GM19328 (cell line): ENCODE measurements around the gene KCND2.

Source experiments
- ATAC-seq: cut with Tn5 transposase; IDR thresholded peaks from one replicate; pipeline ENCODE4 v1.9.1; 2021; ENCODE audit warnings: mild to moderate bottlenecking, moderate library complexity; ENCODE audit not compliant: unreplicated experiment

KCND2 gene

DNA sequence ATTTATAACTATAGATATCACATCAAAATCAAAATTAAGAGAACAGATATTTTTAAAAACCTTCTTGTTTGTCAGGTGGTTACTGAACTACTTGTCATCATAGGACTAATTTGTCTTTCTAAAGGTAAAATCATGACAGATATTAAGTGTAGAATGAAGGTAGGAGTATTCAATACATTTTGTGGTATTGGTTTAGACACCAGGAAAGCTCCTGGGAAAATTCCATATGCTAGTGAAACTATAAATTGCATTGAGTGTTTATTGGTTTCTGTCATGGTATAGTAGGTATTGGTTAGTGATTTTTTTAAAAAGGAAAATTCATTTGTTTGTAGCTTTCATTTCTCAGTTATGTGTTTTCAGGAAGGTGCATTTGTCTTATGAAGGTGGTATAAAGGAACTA is 132.7 kb downstream of the KCND2 start:
- ATAC-seq: no peak

DNA sequence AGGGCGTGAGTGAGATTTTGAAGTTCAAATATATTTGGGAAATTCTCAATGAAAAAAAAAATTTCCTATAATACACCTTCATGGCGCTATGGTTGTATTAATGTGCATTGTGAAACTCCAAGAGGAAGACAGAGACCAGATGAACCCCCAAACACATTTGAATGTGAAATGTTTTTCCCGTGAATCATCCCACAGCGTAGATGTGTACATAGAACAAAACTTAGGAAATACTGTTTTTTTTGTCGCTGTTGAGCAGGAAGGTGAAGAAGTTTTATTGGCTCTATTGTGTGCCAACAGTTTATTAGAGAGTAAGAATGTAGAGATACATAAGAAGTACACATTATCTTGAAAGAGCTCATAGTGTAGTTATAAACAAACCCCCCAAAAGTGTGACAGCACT is 134.0 kb downstream of the KCND2 start:
- ATAC-seq: no peak

DNA sequence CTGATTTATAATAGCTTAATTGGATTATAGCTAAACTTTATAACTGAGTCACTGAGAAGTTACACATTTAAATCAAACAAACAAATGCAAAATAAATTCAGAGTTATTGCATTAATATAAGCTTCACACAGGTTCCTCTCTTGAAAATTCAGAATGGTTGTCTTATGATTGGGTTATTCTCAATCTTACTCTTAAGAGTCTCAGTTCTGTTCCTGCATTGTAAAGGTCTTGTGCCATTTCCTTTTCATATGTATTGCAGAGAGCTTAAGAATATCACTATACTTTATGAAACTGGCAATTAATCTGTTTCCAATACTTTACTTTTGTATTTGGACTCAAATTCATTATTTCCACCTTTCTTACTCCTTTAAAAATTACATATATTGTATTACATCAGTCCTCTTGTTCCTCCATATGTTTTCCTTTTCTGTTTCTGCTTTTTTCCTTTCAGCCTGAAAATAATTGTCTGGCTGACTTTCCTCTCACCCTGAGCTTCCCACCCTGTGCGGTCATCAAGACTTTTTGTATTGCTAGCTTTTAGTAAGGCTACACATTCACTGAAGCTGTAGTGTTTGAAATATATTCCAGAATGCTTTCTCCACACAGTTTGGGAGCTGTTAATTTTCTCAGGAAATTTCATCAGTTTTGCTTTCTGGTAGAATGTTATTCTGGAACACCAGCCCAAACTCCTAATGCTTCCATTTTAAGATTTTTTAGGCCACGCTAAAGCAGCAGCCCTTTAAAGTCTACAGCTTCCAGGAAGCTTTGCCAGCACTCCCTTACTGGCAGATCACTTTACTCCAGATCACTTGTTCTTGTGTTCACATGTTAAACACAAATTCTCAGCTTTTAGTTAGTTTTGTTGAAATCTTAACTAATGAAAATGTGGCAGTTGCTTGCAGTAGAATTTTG is 139.4 kb downstream of the KCND2 start:
- peak; percentile 77 for ATAC-seq

DNA sequence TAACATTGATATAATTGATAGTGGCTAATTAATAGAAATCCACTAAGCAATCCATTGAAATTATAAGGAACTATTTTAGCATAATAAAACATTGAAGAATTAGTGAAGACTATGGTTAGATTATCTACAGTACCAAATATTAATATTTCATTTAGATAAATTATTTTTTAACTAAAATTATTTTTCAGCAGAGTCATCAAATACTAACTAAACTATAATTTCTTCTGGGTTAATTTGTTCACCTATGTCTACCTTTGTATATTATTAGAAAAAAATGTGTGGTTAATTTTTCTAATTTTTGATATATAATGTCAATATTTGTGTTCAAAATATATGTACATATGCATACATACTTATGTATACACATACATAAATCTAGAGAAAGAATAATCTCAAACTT is 140.2 kb downstream of the KCND2 start:
- no peak for ATAC-seq

DNA sequence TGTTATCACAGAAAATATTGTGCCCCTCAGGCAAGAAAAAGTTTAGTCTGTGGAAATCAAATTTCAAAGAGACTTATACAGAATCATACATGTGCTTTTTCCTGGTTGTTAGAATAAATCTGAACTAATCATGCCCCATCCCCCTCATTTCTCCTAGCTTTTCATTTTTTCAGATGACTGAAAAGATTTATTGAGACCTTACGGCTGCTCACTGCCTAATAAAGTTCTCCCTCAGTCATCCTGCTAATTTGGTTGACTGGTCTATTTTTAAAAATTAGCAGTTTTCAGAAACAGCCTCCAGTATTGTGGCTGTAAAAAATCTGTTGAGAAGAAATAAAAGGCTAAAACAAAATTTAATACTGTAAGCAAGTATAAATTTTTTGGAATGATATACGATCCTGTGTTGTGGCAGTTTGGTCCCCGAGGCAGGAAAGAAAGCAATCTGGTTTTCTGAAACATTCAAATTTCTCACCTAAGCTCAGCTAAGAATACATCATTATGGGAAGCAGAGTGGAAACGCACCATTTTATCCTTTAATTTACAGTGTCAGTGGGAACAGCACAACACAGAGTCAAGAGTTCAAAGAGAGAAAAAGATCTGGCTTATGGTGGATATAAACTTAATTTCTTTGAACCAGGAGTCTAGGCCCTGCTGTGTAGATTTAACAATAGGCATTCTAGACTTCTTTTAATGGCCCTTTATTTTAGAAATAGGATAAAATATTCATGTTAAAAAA is 144.4 kb downstream of the KCND2 start:
- no peak for ATAC-seq

DNA sequence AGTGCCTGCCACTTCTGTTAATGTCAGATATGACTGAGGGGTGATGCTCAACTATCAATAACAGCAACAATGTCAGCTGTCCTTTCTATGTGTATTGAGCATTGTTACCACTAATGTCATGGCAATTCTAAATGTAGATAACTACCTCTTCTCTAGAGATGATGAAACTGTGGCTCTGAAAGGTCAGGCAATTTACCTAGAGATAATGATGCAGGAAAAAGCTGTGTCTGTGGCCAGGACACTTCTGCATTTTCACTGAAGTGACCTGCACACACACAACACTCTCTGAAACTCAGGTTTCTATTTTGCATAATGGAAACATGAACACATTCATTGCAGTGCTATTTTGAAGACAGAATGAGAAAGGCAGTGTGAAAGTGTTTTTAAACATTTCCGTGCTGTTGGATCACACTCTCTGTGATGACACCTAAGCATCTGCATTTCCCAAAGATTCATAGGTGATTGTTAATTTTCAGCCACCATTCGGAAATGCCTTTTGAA is 148.2 kb downstream of the KCND2 start:
- ATAC-seq: peak; percentile 97

DNA sequence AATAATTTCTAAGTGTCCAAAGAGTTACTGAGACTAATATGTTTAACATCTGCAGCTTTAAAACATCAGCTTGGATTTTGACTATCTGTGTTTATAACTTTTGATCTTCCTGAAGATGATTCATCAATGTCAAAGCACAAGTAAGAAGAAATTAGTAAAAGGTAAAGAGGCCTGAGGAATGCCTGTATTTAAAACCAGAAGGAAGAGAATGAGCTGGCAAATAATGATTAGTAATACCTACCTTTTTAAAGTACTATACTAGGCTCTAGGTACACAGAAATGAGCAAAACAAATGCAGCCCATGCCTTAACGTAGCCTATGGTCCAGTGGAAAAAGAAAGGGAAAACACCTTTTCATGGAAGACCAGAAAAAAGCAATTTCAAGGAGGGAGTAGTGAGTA is 158.0 kb downstream of the KCND2 start:
- ATAC-seq: no peak

DNA sequence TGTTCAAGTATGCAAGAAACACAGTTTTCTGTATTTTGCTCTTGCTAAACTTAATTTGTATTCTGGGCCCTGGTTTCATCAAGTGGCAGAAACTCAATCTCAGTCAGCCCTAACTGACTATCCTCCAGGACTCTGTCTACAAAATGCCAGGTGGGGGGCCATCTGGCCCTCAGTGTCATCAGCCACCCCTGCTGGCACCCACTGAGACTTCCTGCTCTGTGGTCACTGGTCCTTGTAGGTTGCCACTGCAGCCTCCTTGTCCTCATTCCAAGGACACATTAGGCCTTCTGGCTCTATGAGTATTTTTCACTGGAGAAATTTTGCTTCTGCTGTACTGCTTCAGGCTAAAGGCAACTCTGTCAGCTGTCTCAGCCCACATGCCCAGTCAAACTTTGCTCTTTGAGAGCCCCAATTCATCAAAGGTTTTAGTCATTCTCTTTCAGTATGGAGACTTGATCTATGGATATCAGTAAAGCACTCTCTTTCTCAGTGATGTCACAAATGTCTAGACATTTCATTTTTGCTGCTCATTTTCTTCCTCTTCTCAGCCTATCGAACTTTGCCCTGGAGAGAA is 163.6 kb downstream of the KCND2 start:
- ATAC-seq: no peak

DNA sequence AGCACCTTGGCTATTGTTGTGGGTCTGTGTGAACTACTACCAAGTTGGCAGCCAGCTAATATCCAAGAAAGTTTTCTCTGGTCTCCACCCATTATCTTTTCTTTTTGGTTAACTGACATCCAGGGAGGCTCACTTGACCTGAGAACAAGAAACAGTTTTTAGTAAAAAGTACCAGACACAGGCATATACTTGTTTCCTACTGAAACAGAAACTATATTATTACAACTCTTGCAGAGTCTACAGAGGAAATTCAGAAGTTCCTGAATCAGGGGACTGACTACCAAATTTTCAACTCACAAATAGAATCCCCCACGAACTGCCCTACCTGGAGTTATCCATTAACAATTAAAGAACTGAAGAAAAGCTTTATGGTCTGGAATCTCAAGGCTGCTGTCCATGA is 168.9 kb downstream of the KCND2 start:
- ATAC-seq: peak; percentile 86

DNA sequence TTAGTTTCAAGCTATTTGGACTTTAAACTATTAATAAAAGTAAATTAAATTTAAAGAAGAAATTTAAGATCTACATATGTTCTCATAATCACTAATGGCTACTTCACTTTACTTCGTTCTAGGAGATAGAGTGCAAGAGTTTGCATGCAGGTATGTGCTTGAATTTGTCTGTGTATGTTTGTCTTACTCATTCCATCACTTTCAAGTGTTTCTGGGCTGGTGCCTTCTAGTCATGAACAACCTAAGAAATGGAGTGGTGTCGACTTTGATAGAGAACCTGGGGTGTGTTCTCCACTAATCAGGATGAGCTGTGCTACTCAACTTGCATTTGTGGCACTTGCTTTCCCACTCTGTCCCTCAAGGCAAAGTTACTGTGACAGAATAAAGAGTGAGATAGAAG is 169.9 kb downstream of the KCND2 start:
- no peak for ATAC-seq

DNA sequence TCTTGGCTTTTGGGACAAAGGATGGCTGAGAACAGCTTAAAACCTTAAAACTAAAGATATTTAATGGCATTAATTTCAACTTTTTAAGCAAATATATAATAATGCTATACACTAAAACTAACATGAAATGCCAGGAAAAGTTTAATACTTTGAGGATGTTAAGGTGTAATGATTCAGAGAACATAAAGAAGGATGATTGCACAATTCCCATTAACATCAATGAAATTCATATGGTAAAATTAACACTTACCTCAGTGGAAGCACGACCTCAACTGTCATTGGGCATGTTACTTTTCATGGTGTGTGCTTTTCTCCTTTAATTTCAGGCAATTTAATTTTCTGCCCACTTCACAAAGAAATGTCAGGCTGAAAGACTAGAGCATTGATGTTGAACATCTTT is 171.7 kb downstream of the KCND2 start:
- no peak for ATAC-seq

DNA sequence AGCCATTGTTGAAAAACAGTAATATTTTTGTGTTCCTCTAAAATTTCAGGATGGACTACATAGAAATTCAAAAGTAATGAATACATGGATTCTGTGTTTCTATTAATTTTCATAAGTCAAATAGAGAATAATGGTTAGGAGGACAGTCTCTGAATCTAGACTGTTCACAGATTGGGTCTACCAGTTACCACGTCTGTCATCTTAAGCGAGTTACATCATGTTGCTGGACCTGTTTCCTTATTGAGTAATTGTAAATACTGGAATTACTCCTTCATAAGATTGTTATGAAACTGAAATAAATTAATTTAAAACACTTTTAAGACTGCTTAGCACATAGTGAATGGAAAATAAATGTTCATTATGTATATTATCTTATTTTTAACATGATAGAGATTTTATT is 172.3 kb downstream of the KCND2 start:
- no peak for ATAC-seq

DNA sequence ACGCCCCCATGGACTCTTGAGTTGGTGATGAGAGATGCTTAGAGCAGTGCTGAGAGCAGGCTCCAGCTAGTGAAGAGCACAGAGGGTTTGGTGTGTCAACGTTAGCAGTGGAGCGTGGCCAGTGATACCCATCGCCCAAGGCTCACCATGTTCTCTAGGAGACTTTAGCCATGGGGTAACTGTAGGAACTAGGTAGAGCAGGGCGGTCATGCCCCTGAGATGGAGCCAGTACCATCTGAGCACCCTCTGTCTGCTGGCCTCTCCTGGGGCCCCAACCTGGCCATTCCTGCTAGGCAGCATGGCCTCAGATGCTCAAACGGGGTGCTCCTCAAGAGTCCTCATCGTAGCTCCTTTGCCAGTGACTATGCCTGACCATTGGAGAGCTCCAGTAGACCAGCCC is 179.7 kb downstream of the KCND2 start:
- no peak for ATAC-seq

DNA sequence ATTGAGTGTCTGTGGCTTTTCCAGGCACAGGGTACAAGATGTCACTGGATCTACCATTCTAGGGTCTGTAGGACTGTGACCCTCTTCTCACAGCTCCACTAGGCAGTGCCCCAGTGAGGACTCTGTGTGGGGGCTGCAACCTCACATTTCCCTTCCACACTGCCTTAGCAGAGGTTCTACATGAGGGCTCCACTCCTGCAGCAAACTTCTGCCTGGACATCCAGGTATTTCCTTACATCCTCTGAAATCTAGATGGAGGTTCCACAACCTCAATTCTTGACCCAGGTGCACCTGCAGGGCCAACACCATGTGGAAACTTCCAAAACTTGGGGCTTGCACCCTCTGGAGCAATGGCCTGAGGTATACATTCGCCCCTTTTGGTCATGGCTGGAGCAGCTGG is 183.7 kb downstream of the KCND2 start:
- ATAC-seq: no peak

DNA sequence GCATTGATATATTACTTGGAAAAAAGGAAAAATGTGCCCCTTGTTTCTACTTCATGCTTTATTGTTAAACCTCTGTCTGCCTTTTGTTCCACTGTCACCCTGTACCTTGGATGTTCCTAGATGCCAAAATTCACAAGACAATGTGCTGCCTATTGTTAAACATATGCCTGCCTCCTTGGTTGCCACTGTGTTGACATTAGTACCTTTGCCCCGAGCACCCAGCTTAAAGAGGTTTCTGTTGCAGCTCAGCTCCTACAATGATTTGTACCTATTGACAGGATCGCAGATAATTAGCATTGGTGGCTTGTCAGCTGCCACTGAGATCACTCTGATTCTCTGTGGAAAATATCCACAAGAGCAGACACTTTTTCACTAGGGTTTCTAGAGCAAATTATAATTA is 188.0 kb downstream of the KCND2 start:
- no peak for ATAC-seq

DNA sequence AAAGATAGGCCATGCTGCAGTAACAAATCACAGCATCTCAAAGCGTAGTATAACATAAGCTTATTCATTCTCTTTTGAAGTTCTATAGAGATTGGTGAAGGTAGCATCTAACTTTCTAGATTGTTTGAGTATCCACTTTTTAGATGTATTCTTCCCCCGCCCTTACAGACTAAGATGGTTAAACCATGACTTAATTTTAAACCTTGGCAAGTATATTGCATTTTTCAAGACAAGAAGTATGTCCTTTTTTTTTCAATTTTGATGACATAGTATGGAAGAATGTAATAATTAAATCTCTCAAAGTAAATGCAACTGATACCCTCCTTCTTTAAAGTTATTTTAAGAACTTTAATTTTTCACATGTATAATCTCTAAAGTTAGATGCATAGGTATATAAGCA is 190.0 kb downstream of the KCND2 start:
- ATAC-seq: no peak

DNA sequence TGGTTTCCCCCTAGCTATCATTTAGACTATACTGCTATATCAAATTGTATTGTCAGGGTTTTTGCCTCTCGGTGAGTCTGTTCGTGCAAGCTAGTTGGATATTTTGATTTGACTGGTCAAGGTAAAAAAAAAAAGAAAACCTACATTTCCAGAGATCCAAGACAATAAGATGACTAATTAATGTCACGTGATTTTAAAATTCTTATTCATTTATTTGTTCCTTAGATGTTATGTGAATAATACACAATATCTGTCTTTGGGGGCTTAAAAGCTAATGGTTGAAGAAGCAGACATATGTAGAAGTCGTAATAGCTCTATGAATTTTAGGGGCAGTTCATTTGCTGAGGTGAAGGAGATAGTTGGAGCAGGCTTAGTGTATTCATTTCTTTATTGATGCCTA is 191.1 kb downstream of the KCND2 start:
- ATAC-seq: no peak

DNA sequence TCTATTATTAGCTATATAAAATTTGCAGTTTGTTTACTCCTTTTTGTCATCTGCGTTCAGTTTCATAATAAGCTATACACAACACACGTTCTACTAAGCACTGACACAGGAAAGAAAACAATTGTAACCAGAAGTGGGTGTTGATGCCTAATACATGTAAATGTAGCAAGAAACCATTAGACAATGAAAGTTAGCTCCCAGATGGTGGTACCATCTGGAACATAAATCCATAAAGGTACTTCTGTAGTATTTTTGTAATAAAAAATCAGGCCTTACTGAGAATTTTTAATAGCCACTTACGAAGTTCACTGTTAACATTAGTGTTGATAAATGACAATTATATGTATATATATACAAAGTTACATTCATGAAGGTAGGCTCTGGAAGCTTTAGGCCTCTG is 194.7 kb downstream of the KCND2 start:
- no peak for ATAC-seq

DNA sequence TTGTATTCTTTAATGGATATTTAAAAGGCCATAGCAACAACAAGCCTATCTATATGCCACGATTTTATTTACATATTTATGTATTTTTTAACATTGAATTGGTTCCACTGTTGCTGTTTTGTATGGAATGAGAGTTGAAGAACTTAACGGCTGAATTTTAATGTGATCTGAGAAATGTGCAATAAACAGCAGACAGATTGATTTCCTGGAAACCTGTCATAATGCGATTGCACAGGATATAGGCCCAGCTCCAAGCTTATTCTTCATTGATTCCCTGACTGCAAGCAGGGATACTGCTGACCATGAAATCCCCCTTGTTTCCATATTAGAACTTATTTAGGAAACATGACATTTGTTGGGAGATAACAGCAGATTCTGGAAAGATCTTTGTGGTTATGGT is 195.6 kb downstream of the KCND2 start:
- ATAC-seq: no peak

DNA sequence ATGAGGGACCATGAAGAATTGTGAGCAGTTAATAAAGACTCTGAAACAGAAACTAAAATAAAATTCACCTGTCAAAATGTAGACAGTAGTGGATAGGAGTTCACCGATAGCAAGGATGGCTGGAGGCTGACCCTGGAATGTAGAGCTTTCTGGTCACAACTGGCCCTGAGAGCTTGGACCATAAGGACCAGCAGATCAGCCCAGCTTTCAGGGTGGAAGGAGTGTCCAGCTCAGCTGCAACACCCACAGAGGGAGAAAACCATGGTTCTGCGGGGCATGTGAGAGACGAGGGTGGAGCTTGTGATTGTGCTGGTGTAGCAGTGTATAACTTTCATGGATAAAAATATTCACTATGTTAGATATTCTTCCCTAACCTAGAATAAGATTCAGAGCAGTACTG is 199.9 kb downstream of the KCND2 start:
- ATAC-seq: no peak

DNA sequence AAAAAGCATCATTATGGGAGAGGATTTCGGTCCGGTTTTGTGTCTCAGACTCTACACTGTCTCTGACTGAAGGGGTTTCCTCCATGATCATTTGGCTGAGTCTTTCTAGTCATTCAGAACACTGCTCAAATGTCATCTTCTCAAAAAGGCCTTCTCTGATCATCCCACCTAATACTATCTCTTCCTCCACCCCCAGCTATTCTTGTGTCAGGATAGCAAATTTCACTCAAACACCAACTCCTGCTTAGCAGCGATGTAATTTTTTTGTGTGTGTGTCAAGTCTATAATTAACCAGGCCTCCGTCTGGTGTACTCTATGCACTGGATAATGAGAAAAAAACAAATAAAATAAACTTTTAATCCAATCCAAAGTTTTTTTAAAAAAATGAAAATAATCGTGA is 200.4 kb downstream of the KCND2 start:
- no peak for ATAC-seq

DNA sequence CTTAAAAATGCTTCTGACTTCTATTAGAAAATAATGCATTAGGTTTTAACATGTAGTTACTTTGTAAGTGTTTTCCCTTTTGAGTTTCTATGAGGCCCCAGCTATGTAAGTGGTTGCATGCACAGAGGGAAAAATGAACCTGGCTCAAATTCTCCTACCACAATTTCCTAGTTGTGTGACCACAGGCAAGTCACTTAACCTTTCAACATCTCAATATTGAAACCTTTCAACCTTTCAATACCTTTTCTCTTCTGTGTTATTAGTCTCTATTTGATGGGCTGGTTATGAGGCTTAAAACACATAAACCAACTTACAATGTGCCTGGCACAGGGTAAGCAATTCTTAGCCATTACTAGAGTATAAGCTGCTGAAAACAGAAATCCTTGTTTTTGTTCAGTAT is 203.0 kb downstream of the KCND2 start:
- no peak for ATAC-seq
